GM12892 (cell line): Measurements from ENCODE around the gene MIXL1.
"Not testable (repeated sequence)": the region's sequence is repeated elsewhere in the genome, so short reads cannot be mapped to it uniquely, and the experiment has no call there.

Experiments
- POLR2A ChIP-seq: IDR thresholded peaks from 2 replicates; pipeline ENCODE4 v1.6.1; 2011; ENCODE audit warnings: low read depth, low read length, control low read depth
- POLR2AphosphoS5 ChIP-seq: IDR thresholded peaks from 2 replicates; pipeline ENCODE4 v1.6.1; 2011; ENCODE audit warnings: low read depth, low read length, control low read depth

- not testable (repeated sequence) for TF ChIP-seq POLR2A, POLR2AphosphoS5
These were observed 48.9 kb downstream of the MIXL1 start for GRCh38 chr1:226272233-226272902.
